GM18873 (cell line): Measurements from ENCODE around the gene ACSS1.

Experiments used
- ATAC-seq: cut with Tn5 transposase; IDR thresholded peaks from one replicate; pipeline ENCODE4 v1.9.1; 2021; ENCODE audit warnings: mild to moderate bottlenecking, moderate library complexity, moderate number of reproducible peaks; ENCODE audit not compliant: unreplicated experiment, low FRiP score

ACSS1 gene

DNA sequence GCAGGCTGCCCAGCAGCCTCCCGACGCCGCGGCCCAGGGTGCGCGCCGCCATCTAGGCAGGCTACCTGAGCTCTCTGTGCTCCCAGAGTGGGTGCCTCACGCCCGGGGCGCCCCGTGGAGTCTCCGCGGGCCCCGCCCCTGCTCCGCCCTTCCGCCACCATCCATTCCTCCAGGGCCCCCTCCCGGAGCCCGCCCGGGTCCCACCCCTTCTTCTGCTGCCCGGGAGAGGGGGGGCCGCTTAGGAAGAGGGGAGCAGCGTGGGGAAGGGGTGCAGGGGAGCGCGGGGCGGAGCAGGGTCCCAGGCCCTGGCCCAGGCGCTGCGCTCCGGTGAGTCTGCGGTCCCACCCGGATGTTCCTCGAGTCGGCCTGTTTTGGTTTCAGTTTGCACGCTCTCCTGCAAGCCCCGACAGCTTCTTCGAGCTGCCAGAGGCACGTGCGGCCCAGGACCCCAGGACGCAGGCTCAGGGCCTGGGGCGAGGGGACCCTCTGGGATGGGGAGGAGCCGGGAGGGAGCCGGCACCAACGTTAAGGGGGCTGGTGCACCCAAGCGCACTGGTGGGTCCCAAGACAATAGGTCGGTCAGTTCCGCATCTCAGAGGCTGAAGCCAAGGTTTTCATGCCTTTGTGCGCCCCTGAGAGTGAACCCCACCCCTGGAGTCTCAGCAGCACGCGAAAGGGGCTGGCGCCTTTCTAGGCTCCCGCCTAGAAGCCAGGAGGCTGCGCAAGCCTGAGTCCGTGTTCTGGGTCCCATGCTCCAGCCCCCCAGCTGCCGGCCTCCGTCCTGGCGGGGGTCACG lies at the start of gene ACSS1:
Gene ACSS1, minus strand, starts transcription at position 89 of the 796 bp plus-strand sequence. Its CDS starts 37 bp downstream, at position 52.
- ATAC-seq: peak; percentile 56

DNA sequence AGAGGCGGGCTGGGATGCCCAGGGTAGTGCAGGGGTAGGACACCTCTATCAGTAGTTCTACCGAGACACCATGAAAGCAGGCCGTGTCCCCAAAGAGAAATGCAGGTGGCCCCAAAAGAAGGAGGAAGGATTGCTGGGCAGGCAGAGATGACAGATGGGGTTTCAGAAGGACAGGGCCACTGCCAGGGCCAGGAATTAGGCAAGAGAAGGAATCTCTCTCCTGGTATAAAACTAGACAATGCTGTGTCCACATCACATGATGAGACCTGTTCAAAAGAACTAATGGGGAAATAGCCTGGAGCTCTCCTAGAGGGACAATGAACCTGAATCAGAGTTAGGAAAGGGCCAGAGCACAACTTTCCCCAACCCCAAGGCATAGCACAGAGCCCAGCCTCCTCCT lies 45.6 kb upstream of the ACSS1 start:
- no peak for ATAC-seq

DNA sequence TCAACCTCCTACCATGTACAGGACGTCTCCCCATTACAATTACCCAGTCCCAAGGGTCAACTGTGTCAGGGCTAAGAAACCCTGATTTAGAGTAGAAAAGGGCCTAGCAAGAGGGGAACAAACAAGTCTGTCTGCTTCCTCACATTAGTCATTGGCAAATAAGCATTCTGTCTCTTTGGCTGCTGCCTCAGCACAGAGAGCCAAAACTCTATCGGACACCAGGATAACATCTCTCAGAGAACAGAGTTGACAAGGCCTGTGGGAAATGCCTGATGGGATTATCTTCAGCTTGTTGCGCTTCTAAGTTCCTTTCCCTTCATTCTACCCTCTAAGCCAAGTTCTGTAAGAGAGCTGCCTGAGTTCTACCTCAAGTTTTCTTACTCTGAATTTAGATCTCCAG lies 43.0 kb upstream of the ACSS1 start:
- no peak for ATAC-seq

DNA sequence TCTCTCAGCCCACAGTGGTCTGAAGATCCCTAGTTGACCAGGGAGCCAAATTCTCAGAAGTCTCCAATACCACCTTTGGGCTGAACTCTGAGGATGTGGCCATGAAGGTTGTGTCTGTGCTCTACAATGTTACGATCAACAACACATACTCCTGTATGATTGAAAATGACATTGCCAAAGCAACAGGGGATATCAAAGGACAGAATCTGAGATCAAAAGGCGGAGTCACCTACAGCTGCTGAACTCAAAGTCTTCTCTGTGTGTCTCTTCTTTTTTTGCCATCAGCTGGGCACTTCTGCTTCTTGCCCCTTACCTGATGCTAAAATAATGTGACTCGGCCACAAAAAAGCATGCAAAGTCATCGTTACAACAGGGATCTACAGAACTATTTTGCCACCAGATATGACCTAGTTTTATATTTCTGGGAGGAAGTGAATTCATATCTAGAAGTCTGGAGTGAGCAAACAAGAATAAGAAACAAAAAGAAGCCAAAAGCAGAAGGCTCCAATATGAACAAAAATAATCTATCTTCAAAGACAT lies 41.7 kb upstream of the ACSS1 start:
- no peak for ATAC-seq

DNA sequence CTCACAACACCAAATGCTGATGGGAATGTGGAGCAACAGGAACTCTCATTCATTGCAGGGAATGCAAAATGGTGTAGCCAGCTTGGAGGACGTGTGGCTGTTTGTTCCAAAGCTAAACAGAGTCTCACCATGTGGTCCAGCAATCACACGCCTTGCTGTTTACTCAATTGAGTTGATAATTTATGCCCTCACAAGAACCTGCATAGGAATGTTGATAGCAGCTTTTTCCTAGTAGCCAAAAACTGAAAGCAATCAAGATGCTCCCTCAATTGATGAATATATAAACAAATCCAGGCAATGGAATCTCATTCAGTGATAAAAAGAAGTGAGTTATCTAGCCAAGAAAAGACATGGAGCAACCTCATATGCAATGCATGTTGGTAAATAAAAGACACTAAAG lies 39.6 kb upstream of the ACSS1 start:
- ATAC-seq: no peak

DNA sequence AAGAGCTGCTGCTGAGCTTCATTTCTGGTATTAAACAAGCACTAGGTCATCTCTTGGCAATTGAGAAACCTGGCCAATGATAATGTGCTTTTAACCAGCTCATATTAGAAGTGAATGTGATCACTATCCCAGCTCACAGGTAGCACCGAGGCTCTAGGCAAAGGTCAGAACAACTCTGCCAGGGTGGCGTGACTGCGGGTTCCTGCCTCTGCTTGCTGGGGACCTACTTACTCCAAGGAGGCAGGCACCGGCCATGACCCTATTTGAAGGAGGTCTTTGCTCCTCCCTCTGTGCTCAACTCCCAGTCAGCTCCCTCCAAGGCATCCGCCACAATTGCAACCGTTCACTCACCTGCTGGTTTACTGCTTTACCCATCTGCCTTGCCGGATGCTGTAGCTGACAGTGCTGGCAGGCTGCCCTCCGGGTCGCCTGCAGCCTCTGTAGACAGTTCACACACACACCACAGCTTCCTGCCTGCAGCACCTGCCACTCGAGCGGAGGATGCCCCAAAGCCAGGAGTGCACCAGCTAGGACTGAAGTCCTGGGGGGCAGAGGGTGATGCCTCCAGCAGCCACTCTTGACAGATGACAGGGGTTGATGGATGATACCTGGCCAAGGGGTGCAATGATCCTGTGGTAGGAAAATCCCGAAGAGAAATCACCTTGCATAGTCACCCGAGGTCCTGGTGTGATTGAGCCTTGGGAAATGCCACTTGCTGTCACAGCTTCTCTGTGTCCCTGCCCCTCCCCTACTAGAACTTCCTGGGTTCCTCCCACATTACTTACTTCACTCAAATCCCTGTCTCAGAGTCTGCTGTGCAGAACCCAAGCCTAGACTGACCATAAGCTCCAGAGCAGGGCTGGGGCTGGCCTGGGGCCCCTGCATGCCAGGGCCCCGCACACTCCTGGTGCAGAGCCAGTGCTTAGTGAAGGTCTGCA lies 32.8 kb upstream of the ACSS1 start:
- no peak for ATAC-seq

DNA sequence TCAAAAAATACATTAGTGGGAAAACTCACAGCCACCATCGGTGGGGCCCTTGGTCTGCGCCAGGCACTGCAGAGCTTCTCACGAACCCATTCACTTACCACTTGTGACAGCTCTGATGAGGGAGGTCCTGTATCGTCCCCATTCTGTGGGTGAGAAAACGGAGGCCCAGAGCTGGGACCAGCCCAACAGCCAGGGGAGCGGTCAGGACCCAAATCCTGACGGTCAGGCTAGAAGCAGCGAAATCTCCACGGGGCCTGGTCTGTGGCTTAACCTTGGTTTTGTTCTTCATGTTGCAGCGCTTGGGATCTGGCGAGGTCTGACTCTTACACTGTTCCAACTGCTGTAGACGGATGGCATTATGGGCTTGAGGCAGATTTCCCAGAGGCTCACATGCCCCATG lies 31.7 kb upstream of the ACSS1 start:
- no peak for ATAC-seq

DNA sequence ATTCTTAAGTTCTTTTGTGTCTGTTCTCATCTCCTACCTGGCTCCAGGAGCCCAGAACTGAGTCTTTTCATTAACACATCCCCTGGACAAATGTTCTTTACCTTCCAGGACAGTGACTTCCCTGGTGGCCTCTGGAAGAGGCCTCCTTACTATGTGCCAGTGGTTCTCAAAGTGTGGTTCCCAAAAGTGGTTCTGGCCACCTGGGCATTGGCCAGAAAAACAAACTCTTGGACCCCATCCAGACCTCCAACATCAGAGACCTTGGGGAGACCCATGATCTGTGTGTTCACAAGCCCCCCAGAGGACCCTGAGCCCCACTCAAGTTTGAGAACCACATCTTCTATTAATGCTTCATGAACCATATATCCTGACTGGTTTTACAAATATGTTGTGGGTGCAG lies 31.2 kb upstream of the ACSS1 start:
- no peak for ATAC-seq

DNA sequence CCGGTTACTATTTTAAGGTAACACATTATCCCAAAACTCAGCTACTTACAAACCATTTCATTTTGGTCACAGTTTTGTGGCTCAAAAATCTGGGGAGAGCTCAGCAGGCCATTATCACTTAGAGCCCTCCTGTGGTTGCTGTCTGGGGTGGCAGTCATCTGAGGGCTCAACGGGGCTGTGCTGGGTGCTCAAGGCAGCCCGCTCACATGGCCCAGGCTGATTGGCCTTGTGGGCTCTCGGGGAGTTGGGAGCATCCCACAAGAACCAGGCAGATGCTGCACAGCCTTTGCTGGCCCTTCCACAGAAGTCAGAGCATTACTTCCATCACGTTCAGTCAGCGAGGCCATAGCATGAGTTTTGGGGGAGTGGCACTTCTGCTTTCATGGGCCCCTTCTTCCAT lies 30.3 kb upstream of the ACSS1 start:
- no peak for ATAC-seq

DNA sequence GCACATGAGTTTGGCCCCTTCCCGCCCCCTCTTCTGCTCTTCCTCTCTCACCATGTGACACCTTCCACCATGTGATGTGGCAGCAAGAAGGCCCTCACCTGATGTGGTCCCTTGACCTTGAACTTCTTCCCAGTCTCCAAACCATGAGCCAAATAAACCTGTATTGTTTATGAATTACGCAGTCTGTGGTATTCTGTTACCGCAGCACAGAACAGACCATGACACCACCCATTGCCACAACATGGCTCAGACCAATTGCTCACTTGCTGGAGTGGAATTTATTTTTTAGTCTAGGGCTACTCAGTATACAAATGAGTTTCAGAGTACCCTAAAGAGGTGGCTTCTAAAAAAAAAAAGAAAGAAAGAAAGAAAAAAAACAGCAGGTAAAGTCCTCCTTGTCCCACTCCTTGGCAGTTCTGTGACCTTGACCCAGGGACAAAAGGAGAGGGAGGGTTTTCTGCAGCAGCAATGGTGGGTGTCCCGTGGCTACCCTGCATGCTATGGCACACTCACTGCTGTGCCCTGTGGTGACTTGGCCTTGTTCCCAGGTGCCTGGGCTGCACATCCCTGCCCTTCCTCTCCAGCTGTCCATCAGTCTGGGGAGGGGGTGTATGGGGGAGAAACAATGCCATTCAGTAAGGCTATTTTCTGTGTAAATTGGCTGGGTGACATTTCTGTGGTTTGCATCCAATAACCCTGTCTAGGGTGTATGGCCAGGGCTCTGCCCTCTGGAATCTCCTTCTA lies 29.4 kb upstream of the ACSS1 start:
- no peak for ATAC-seq

DNA sequence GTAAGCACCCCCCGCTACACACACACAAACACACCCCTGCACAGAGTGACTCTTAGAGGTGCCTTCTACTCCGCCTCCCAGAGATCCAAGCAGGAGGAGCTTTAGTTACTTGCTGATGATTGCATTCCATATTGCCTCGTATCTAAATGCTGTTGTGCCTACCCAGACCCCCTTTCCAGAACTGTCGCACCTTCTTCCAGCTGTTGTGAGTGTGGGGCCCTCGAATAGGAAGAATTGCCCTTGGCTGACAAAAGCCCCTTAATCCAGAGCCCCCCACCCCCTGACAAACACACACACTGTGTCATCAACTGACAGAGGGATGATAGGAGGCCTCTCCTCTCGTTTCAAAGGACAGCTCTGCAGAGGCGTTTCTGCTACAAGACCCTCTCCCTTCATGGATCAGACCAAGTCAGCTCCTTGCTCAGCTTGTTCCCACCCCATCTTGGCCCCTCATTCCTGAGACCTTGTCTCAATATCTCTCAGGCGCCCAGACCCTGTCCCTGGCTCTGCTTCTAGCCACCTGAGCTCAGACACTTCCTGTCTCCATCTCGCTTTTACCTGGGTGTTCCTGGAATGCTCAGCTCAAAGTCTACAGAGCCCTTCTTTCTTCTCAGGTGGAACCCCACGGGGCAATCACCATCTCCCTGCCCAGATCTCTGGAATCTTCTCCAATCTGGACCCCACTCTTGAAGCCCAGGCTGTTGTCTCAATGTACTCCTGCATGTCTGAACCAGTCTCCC lies 28.0 kb upstream of the ACSS1 start:
- ATAC-seq: no peak

DNA sequence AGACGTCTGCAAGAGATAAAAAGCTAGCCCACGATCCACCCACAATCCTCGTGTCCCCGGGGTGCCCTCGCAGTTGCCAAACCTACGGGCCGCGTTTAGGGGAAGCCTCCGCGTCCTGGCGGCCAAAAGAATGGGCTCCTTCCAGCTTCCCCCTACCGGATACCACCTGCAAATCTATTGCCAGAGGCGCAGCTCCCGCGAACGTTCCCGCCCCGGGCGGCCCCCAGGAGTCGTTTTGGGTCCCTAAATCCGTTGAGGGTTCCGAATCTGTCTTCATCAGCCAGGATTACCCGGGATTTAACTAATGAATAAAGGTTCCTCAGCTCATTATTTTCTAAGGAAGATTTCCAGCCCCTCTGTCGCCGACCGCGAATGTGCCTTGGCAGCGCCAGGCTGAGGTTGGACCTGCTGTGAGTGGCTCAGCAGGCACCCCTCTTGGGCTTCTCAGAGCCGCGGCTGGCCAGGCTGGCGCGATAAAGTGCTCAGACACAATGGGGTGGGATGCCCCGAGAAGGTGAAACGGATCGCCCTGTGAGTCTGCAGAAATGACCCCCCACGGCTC lies 26.8 kb upstream of the ACSS1 start:
- no peak for ATAC-seq

DNA sequence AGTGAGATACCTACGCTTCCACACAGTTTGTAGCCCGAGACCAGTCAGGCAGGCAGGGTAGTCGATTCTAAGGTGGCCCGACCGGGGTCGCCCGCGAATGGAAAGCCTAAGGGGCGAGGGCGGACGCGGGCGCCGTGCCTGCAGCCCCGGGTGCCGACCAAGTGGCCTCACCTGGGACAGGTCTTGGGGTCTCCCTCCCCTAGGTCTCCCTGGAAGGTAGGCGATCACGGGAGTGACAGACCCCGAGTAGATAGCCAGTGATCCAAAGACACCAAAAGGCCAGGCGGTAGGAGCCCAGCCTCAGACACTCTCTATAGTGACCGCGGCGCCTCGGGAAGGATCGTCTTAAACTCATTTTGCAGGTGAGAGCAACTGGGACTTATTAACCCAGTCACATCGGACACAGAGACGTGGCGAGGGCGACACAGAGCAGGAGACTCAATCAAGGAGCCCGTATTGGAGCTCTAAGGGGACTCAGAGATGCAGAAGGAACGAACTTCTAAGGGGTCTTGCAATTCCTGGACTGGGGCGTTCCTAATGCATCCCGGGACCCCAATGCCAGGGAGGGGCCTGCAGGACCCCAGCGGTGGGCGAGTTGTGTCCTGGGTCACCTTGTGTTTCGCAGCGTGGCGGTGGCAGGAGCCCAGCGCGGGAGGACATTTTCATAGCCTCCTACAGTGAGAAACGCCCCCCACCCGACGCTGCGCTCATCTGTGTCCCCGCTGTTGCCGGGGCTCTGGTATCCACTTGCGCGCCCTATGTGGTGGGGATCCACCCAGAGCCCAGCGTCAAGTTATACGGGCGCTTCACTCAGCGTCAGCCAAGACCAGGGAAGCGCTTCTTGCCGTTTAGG lies 26.1 kb upstream of the ACSS1 start:
- no peak for ATAC-seq

DNA sequence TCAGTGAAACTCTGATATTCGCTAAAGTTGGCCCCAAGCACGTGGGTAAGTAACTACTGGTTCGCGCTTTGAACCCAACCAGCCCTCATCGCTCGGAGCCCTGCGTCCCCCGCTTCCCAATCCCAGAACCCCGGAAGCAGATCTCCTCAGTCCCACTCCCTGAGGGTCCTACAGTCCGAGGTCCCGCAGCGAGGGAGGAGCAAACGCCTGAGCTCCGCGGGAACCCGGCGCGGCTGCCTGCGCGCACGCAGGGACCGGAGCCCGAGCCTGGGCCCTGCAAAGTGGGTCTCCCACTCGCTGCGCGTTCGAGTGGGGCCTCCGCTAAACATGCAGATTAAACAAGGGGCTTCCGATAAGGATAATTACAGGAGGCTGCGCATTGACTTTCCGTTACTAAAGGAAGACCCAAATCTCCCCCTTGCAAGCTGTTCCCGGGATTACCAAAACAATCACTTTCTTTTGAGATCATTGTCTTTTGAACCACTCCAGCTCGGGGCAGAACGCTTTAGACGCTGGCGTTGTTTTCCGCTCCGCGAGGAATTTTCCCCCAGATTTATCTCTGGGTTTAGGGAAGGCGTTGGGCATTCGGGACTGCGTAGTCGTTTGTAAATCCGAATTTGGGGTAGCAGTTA lies 25.3 kb upstream of the ACSS1 start:
- ATAC-seq: no peak

DNA sequence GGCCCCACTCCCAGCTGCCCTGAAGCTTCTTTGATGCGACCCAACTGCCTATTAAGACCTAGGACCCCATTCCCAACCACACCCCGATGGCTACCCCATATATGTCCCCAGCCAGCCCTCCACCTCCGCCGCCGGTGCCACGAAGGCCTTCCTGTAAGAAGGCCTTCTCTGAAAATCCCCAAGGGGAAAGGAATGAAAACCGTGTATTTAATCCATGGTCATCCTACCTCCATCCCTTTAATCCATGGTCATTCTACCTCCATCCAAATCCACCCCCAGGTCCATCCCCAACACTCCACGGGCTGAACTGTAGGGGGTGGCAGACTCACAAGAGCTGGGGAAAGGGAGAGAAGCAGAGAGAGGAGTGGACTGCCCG lies 24.5 kb upstream of the ACSS1 start:
- ATAC-seq: no peak

DNA sequence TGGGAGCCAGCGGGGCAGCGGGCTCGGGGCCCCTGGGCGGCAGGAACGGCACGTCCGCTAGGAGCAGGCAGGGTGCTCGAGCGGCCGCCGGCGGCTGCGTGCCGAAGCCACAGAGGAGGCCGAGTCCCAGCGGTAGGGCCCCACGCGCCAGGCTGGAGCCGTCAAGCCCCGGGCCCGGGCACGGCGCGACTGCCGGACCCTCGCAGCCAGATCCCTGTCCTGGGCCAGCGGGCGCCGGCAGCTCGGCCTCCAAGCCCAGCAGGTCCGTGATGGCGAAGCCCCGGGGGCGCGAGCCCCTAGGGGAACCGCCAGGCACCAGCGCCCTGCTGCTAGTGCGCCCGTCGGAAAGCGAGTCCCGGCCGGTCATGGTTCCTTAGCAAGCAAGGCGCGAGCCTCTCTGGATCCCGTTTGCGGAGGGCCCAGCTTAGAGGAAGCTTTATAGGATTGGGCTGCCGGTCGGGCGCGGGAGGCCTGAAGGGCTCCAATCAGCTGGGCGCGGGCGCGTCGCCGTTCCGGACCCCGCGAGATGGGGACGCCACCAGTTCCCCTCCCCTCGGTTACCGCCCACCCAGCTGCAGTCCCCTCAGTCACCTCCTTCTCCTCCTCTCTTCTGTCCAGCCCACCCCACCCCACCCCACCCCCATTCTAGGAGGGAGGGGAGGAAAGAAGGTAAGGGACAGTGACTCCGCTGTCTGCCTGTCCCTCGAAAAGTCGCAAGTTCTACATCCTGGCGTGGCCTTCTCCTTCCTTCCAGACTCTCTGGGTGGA lies 24.0 kb upstream of the ACSS1 start, which contains the start of gene VSX1:
Gene VSX1, minus strand, starts transcription at position 412 of the 768 bp plus-strand sequence. Its CDS starts 45 bp downstream, at position 367.
- ATAC-seq: no peak

DNA sequence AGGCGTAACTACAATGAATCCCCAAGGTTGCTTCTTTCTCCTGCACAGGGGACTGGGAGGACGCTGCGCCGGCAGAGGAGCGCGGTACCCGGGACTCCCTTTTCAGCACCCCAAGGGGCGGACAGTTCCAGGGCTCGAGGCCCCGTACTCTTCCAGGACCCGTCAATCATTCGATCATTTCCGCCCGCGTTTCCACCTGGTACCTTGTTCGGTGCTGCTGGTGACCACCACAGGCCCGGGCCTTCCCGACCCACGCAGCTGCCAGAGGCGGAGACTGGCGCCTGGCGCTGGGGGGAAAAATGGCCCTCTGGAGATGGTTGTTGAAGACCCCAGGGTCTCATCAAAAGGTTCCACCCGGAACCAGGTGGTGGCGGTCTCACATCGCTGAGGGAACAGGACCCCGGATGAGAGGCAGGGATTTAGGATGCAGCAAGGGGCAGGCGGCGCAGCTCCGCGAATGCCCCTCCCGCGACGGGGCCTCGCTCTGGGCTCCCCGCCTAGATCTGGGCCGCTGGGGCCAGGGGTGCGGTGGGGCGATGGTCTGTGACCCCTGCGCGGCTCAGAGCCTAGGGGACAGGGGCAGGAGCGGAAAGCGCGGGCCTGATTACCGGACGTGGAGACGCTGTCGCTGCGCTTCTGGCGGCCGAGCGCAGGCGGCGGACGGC lies 23.3 kb upstream of the ACSS1 start:
- no peak for ATAC-seq
